Hepatocyte (in vitro differentiated cells): ENCODE results near the gene FAM120A. TPM values are rescaled to one million over a fixed set of nuclear protein-coding genes. Genes with fewer than 3 reads are reported as not detected.

Source experiments
- DNase-seq: peaks from one replicate; pipeline ENCODE4 v3.0.0-alpha.2; 2016; ENCODE audit warnings: low spot score
- H2AFZ ChIP-seq: fragments of 200-600 bp; sonication (generic); 2 replicates; pipeline ENCODE4 v1.6.0; 2016; ENCODE audit warnings: antibody characterized with exemption, mild to moderate bottlenecking
- H3K27ac ChIP-seq: fragments of 200-600 bp; sonication (generic); 2 replicates; pipeline ENCODE4 v1.5.1; 2016; ENCODE audit warnings: mild to moderate bottlenecking
- H3K27me3 ChIP-seq: fragments of 200-600 bp; sonication (generic); 2 replicates; pipeline ENCODE4 v1.6.1; 2016
- H3K36me3 ChIP-seq: fragments of 200-600 bp; sonication (generic); replicated peaks from 2 replicates; pipeline ENCODE4 v1.5.1; 2016; ENCODE audit warnings: low read depth; ENCODE audit not compliant: insufficient read depth
- H3K4me1 ChIP-seq: fragments of 200-600 bp; sonication (generic); 2 replicates; pipeline ENCODE4 v1.5.1; 2016; ENCODE audit warnings: mild to moderate bottlenecking, moderate library complexity; ENCODE audit not compliant: insufficient read depth
- H3K4me2 ChIP-seq: fragments of 200-600 bp; sonication (generic); 2 replicates; pipeline ENCODE4 v1.6.0; 2016
- H3K4me3 ChIP-seq: fragments of 200-600 bp; sonication (generic); 2 replicates; pipeline ENCODE4 v1.5.1; 2016; ENCODE audit warnings: mild to moderate bottlenecking
- H3K79me2 ChIP-seq: fragments of 200-600 bp; sonication (generic); 2 replicates; pipeline ENCODE4 v1.6.0; 2017; ENCODE audit warnings: mild to moderate bottlenecking
- H3K9me2 ChIP-seq: fragments of 200-600 bp; sonication (generic); replicated peaks from 2 replicates; pipeline ENCODE4 v1.6.0; 2017; ENCODE audit warnings: mild to moderate bottlenecking; ENCODE audit not compliant: insufficient read depth
- H3K9me3 ChIP-seq: fragments of 200-600 bp; sonication (generic); 2 replicates; pipeline ENCODE4 v1.5.1; 2016; ENCODE audit warnings: low read depth, mild to moderate bottlenecking
- H4K20me1 ChIP-seq: fragments of 200-600 bp; sonication (generic); 2 replicates; pipeline ENCODE4 v1.6.0; 2016; ENCODE audit warnings: mild to moderate bottlenecking; ENCODE audit not compliant: insufficient read depth, poor library complexity, severe bottlenecking
- CTCF ChIP-seq: fragments of 200-600 bp; sonication (generic); IDR thresholded peaks from 2 replicates; pipeline ENCODE4 v1.5.1; 2016; ENCODE audit warnings: antibody characterized with exemption, mild to moderate bottlenecking; ENCODE audit not compliant: poor library complexity
- EZH2 ChIP-seq: fragments of 200-600 bp; sonication (generic); IDR thresholded peaks from 2 replicates; pipeline ENCODE4 v1.6.1; 2016; ENCODE audit warnings: antibody characterized with exemption, mild to moderate bottlenecking, borderline replicate concordance
- EZH2phosphoT487 ChIP-seq: fragments of 200-600 bp; sonication (generic); IDR thresholded peaks from one replicate; pipeline ENCODE4 v1.6.1; 2018; ENCODE audit warnings: antibody characterized with exemption, mild to moderate bottlenecking, low read depth, moderate library complexity; ENCODE audit not compliant: unreplicated experiment, severe bottlenecking
- WGBS: methylation state at CpG from one replicate; pipeline ENCODE4 v1.1.6; 2016; ENCODE audit warnings: low lambda C conversion rate; ENCODE audit errors: missing lambda C conversion rate; 5-methylcytosine and 5-hydroxymethylcytosine counted together
- polyA plus RNA-seq: library from polyadenylated mRNA; unstranded; fragments of >200 nt; fragmentation: Nextera tagmentation; extraction: Ambion mirVana; gene quantifications from 2 replicates; pipeline ENCODE4 v1.2.1, GENCODE V29; 2016
- total RNA-seq: library from RNA; depleted of rRNA; stranded (reverse); fragments of >200 nt; gene quantifications from 2 replicates; pipeline ENCODE4 v1.2.3, GENCODE V29; 2014

The FAM120A gene
- total and polyA plus RNA-seq, 2 experiments from 2014 or later: 16.0 to 49.3 TPM

- Histone ChIP-seq H3K4me3 (no peak overlapping the region), H3K9me3 (no peaks in the 10 kb centered on the region), H3K36me3 (no peaks in the 10 kb centered on the region), H3K27ac (no peak overlapping the region), H2AFZ (no peak overlapping the region), H4K20me1 (no peaks in the 10 kb centered on the region), H3K4me2 (no peak overlapping the region), H3K27me3 (no peaks in the 10 kb centered on the region), H3K79me2 (peaks cover 80% of the 10 kb centered on the region), H3K9me2 (no peaks in the 10 kb centered on the region), H3K4me1 (no peaks in the 10 kb centered on the region)
- TF ChIP-seq CTCF: no peak
- TF ChIP-seq EZH2: no peak
- no peak for TF ChIP-seq EZH2phosphoT487
- no peak for DNase-seq
- over 99% methylated on average over 5 of the region's 5 CpGs for WGBS
These were observed 36.8 kb downstream of the FAM120A start for GRCh38 chr9:93488244-93488643.

- H3K36me3 ChIP-seq: no peaks in the 10 kb centered on the region
- TF ChIP-seq EZH2phosphoT487 (no peak), EZH2 (no peak), CTCF (no peak)
- no peak overlapping the region for H2AFZ ChIP-seq
- H3K4me1 ChIP-seq: no peaks in the 10 kb centered on the region
- H3K27ac ChIP-seq: no peak overlapping the region
- peaks cover 67% of the 10 kb centered on the region for H3K79me2 ChIP-seq
- no peaks in the 10 kb centered on the region for H3K27me3 ChIP-seq
- H3K9me2 ChIP-seq: no peaks in the 10 kb centered on the region
- H3K4me3 ChIP-seq: no peak overlapping the region
- no peaks in the 10 kb centered on the region for H4K20me1 ChIP-seq
- H3K9me3 ChIP-seq: no peaks in the 10 kb centered on the region
- no peak for DNase-seq
- WGBS: 90% methylated on average over 3 of the region's 3 CpGs
- H3K4me2 ChIP-seq: no peak overlapping the region
These were observed 40.2 kb downstream of the FAM120A start for GRCh38 chr9:93491593-93492232.

GRCh38 chr9:93492327-93492726 is 40.8 kb downstream of the FAM120A start:
- Histone ChIP-seq H3K4me3 (no peak overlapping the region), H3K9me3 (no peaks in the 10 kb centered on the region), H3K4me2 (no peak overlapping the region), H3K4me1 (no peaks in the 10 kb centered on the region), H2AFZ (no peak overlapping the region), H3K36me3 (no peaks in the 10 kb centered on the region), H4K20me1 (no peaks in the 10 kb centered on the region), H3K27ac (no peak overlapping the region), H3K79me2 (peaks cover 67% of the 10 kb centered on the region), H3K9me2 (no peaks in the 10 kb centered on the region), H3K27me3 (no peaks in the 10 kb centered on the region)
- no peak for DNase-seq
- WGBS: 60% methylated on average over 5 of the region's 5 CpGs
- no peak for TF ChIP-seq EZH2
- TF ChIP-seq CTCF: no peak
- no peak for TF ChIP-seq EZH2phosphoT487
